ENCODE measurements around the gene HSPA2. TPM values are rescaled to one million over a fixed set of nuclear protein-coding genes. Genes with fewer than 3 reads are reported as not detected.

HSPA2 gene
- total and polyA plus RNA-seq, 2 of the 13 experiments (the other 11 are each of a cell fraction or from before 2014, with no cell fraction given) = 0.15 to 0.27 TPM

DNA sequence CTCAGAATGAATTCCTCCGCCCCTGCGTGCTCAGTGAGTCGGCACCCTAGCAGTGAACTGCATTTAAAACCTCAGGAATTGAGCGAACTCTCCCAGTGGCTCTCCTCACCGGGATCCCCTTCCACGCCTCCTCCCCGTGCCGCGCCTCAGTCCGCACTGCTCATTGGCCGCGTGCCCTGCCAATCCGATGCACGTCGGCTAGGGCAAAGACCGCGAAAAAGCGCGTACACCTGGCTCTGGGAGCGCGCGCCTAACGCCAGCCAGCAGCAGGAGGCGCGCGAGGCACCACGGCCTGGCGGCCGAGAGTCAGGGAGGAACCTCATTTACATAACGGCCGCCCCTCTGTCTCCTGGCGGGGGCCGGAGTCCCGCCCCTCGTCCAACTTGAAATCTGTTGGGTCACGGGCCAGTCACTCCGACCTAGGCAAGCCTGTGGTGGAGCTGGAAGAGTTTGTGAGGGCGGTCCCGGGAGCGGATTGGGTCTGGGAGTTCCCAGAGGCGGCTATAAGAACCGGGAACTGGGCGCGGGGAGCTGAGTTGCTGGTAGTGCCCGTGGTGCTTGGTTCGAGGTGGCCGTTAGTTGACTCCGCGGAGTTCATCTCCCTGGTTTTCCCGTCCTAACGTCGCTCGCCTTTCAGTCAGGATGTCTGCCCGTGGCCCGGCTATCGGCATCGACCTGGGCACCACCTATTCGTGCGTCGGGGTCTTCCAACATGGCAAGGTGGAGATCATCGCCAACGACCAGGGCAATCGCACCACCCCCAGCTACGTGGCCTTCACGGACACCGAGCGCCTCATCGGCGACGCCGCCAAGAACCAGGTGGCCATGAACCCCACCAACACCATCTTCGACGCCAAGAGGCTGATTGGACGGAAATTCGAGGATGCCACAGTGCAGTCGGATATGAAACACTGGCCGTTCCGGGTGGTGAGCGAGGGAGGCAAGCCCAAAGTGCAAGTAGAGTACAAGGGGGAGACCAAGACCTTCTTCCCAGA, at the start of gene HSPA2 (continued):
- TF ChIP-seq, protein P1, sequence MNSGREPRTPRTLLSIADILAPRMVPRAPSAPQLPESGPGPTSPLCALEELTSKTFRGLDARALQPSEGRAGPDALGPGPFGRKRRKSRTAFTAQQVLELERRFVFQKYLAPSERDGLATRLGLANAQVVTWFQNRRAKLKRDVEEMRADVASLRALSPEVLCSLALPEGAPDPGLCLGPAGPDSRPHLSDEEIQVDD (CRISPR knock-in tag; IDR thresholded peaks at IDR 0.05; ENCODE audit: borderline replicate concordance) = no peak
- TF ChIP-seq, protein P2, sequence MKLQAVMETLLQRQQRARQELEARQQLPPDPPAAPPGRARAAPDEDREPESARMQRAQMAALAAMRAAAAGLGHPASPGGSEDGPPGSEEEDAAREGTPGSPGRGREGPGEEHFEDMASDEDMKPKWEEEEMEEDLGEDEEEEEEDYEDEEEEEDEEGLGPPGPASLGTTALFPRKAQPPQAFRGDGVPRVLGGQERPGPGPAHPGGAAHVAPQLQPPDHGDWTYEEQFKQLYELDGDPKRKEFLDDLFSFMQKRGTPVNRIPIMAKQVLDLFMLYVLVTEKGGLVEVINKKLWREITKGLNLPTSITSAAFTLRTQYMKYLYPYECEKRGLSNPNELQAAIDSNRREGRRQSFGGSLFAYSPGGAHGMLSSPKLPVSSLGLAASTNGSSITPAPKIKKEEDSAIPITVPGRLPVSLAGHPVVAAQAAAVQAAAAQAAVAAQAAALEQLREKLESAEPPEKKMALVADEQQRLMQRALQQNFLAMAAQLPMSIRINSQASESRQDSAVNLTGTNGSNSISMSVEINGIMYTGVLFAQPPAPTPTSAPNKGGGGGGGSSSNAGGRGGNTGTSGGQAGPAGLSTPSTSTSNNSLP (IDR thresholded peaks at IDR 0.05; ENCODE audit: low read depth, low read length) = no peak
- TF ChIP-seq ZNF788 (CRISPR knock-in tag; IDR thresholded peaks at IDR 0.05; ENCODE audit: borderline replicate concordance) (peak; percentile 73; the same call in 1 of the 2 replicates), MYNN (CRISPR knock-in tag; IDR thresholded peaks at IDR 0.05; ENCODE audit: low read depth) (no peak), JDP2 (CRISPR knock-in tag; IDR thresholded peaks at IDR 0.05; ENCODE audit: borderline replicate concordance) (no peak), ZNF577 (CRISPR knock-in tag; IDR thresholded peaks at IDR 0.05; ENCODE audit: borderline replicate concordance, low read depth) (no peak), SRSF1 (optimal IDR thresholded peaks at IDR 0.05; ENCODE audit: low read depth, low read length) (no peak), HOXA5 (CRISPR knock-in tag; IDR thresholded peaks at IDR 0.05) (no peak), BORCS8-MEF2B (CRISPR knock-in tag; IDR thresholded peaks at IDR 0.05) (no peak; the same call in 1 of the 2 replicates), GFI1 (CRISPR knock-in tag; IDR thresholded peaks at IDR 0.05; ENCODE audit: borderline replicate concordance) (no peak), SRSF9 (IDR thresholded peaks at IDR 0.05; ENCODE audit: borderline replicate concordance, insufficient read depth, low read depth, low read length, poor library complexity, severe bottlenecking) (no peak), MXD4 (CRISPR knock-in tag; IDR thresholded peaks at IDR 0.05) (0 out of 2 replicates have a peak, but pooled peaks have one; percentile 27), TCF12 (IDR thresholded peaks at IDR 0.05) (no peak), TCF12 (CRISPR knock-in tag; IDR thresholded peaks at IDR 0.05) (no peak), PCBP1 (IDR thresholded peaks at IDR 0.05; ENCODE audit: borderline replicate concordance, low read depth, low read length) (no peak), ZFP36L2 (CRISPR knock-in tag; IDR thresholded peaks at IDR 0.05) (no peak), RXRA (CRISPR knock-in tag; IDR thresholded peaks at IDR 0.05) (no peak), KLF6 (CRISPR knock-in tag; IDR thresholded peaks at IDR 0.05) (no peak)
- TF ChIP-seq, protein P3, sequence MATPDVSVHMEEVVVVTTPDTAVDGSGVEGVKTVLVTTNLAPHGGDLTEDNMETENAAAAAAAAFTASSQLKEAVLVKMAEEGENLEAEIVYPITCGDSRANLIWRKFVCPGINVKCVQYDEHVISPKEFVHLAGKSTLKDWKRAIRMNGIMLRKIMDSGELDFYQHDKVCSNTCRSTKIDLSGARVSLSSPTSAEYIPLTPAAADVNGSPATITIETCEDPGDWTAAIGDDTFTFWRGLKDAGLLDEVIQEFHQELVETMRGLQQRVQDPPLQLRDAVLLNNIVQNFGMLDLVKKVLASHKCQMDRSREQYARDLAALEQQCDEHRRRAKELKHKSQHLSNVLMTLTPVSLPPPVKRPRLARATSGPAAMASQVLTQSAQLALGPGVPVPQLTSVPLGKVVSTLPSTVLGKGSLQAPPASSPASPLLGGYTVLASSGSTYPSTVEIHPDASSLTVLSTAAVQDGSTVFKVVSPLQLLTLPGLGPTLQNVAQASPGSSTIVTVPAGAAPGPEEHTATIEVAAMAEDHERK (CRISPR knock-in tag; IDR thresholded peaks at IDR 0.05; ENCODE audit: low read depth) = peak; percentile 62; the same call in 1 of the 2 replicates
- TF ChIP-seq, protein P4, sequence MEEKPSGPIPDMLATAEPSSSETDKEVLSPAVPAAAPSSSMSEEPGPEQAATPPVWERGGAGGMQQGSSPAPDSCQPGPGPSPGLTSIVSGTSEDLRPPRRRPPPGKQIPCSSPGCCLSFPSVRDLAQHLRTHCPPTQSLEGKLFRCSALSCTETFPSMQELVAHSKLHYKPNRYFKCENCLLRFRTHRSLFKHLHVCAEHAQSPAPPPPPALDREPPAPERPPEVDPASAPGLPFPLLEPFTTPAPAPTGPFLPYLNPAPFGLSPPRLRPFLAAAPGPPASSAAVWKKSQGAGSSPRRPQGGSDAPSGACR (CRISPR knock-in tag; IDR thresholded peaks at IDR 0.05) = no peak
